Measurements from ENCODE around the gene MBD1. TPM values are rescaled to one million over a fixed set of nuclear protein-coding genes. Genes with fewer than 3 reads are reported as not detected.
A peak's percentile ranks its signal among the peaks of the same experiment; 100 is the strongest.

The MBD1 gene
- total RNA-seq, 1 donor from 2014 or later: 74.4 TPM

DNA sequence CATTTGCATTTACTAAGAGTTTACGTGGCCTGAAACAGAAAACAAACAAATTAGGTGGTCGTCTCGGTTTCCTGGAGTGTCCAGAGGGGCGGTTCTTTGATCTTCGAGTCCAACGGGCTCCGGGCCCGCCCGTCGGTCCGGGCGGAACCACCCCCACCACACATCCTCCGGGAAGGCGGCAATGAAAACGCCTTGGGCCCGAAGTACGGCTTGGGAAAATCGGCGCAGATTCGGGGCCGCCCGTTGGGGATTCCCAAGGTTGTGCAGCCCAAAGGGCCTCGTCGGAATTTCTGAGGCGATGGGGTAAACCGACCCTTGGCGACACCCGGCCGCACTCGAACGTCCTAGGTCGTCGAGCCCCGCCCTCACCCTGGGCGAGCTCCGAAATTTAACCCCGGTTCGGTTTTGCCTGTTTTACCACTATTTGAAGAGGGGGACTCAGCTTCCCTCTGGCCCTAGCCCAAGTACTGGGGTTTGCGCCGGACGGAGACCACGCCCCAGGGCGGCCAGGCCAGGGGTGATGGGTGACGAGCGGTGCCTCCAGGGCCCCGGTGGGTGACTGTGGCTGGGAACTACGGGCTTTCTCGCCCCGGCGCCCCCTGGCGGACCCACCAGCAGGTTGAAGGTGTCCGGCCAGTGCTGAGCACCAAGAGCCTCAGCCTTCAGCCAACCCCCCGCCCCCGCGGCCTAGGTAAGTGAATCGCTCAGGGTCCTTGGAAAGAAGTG lies 13.1 kb downstream of the MBD1 start:
- peaks cover 34% of the 10 kb centered on the region for H3K36me3 ChIP-seq (ENCODE audit: insufficient read depth, low read length)
- Mint-ChIP-seq H3K36me3 (ENCODE audit: low read depth, unreplicated experiment) (peaks cover 19% of the 10 kb centered on the region), H3K27me3 (ENCODE audit: low read depth, unreplicated experiment) (no peaks in the 10 kb centered on the region), H3K9me3 (ENCODE audit: unreplicated experiment) (no peaks in the 10 kb centered on the region), H3K4me3 (ENCODE audit: unreplicated experiment) (peak overlapping the region; percentile 73), H3K27ac (ENCODE audit: unreplicated experiment) (peak overlapping the region; percentile 64), H3K4me1 (ENCODE audit: low read depth, unreplicated experiment) (no peaks in the 10 kb centered on the region)
- peak overlapping the region; percentile 77 for H2AFZ ChIP-seq (ENCODE audit: low read depth, low read length)
- no peaks in the 10 kb centered on the region for H3K27me3 ChIP-seq (ENCODE audit: insufficient read depth, low read length)
- peak overlapping the region; percentile 74 for H3K9ac ChIP-seq (ENCODE audit: low read length)
- no peaks in the 10 kb centered on the region for H3K9me3 ChIP-seq (ENCODE audit: insufficient read depth, low read depth, low read length)
- peaks cover 11% of the 10 kb centered on the region for H4K20me1 ChIP-seq (ENCODE audit: insufficient read depth, low read length)
- H3K4me2 ChIP-seq (ENCODE audit: low read length): peak overlapping the region; percentile 88
- peak overlapping the region; percentile 58 for H3K4me3 ChIP-seq (ENCODE audit: insufficient read depth, low read depth, low read length)
- peak; percentile 31 for DNase-seq (ENCODE audit: low read depth)
- no peaks in the 10 kb centered on the region for H3K79me2 ChIP-seq (ENCODE audit: insufficient read depth, low read length)
- TF ChIP-seq EZH2 (IDR thresholded peaks at IDR 0.05; ENCODE audit: insufficient read depth, low read length): no peak
- TF ChIP-seq, protein P1, sequence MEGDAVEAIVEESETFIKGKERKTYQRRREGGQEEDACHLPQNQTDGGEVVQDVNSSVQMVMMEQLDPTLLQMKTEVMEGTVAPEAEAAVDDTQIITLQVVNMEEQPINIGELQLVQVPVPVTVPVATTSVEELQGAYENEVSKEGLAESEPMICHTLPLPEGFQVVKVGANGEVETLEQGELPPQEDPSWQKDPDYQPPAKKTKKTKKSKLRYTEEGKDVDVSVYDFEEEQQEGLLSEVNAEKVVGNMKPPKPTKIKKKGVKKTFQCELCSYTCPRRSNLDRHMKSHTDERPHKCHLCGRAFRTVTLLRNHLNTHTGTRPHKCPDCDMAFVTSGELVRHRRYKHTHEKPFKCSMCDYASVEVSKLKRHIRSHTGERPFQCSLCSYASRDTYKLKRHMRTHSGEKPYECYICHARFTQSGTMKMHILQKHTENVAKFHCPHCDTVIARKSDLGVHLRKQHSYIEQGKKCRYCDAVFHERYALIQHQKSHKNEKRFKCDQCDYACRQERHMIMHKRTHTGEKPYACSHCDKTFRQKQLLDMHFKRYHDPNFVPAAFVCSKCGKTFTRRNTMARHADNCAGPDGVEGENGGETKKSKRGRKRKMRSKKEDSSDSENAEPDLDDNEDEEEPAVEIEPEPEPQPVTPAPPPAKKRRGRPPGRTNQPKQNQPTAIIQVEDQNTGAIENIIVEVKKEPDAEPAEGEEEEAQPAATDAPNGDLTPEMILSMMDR (IDR thresholded peaks at IDR 0.05; ENCODE audit: insufficient read depth, low read depth, low read length): peak; percentile 31
- FAIRE-seq: no peak
- H3K27ac ChIP-seq (ENCODE audit: low read depth, low read length): peak overlapping the region; percentile 41
- peaks cover 6% of the 10 kb centered on the region for H3K4me1 ChIP-seq (ENCODE audit: insufficient read depth, low read length)

- Mint-ChIP-seq H3K27me3 (ENCODE audit: low read depth, unreplicated experiment) (no peaks in the 10 kb centered on the region), H3K36me3 (ENCODE audit: low read depth, unreplicated experiment) (peaks cover 11% of the 10 kb centered on the region)
- peak within 1 kb of the TSS; percentile 0 for H3K27ac ChIP-seq (ENCODE audit: low read depth, low read length)
These were observed 15.0 kb downstream of the MBD1 start, which contains the start of gene CFAP53 for GRCh38 chr18:50266248-50266704. Gene CFAP53, minus strand, starts transcription at chr18:50266495. Its CDS starts 91 bp downstream, at chr18:50266404.

More at GRCh38 chr18:50266248-50266704, 15.0 kb downstream of the MBD1 start, which contains the start of gene CFAP53:
- Histone ChIP-seq H3K36me3 (ENCODE audit: insufficient read depth, low read length) (peaks cover 17% of the 10 kb centered on the region), H3K79me2 (ENCODE audit: insufficient read depth, low read length) (no peaks in the 10 kb centered on the region), H3K4me1 (ENCODE audit: insufficient read depth, low read length) (peaks cover 6% of the 10 kb centered on the region), H3K4me3 (ENCODE audit: insufficient read depth, low read depth, low read length) (peak within 1 kb of the TSS; percentile 79), H4K20me1 (ENCODE audit: insufficient read depth, low read length) (peaks cover 6% of the 10 kb centered on the region), H3K27me3 (ENCODE audit: insufficient read depth, low read length) (no peaks in the 10 kb centered on the region), H3K4me2 (ENCODE audit: low read length) (peak within 1 kb of the TSS; percentile 93), H3K9me3 (ENCODE audit: insufficient read depth, low read depth, low read length) (no peaks in the 10 kb centered on the region), H3K9ac (ENCODE audit: low read length) (peak within 1 kb of the TSS; percentile 80), H2AFZ (ENCODE audit: low read depth, low read length) (peak within 1 kb of the TSS; percentile 83)
- TF ChIP-seq, protein P1 (IDR thresholded peaks at IDR 0.05; ENCODE audit: insufficient read depth, low read depth, low read length): no peak
- no peak for TF ChIP-seq EZH2 (IDR thresholded peaks at IDR 0.05; ENCODE audit: insufficient read depth, low read length)
- Mint-ChIP-seq H3K4me1 (ENCODE audit: low read depth, unreplicated experiment) (no peaks in the 10 kb centered on the region), H3K9me3 (ENCODE audit: unreplicated experiment) (no peaks in the 10 kb centered on the region), H3K27ac (ENCODE audit: unreplicated experiment) (peak within 1 kb of the TSS; percentile 78), H3K4me3 (ENCODE audit: unreplicated experiment) (peak within 1 kb of the TSS; percentile 90)
- FAIRE-seq (peak; percentile 69), DNase-seq (ENCODE audit: low read depth) (peak; percentile 84)
